Ascending aorta (tissue), 2 donors: Measurements from ENCODE around the gene TMEM108. TPM values are rescaled to one million over a fixed set of nuclear protein-coding genes. Genes with fewer than 3 reads are reported as not detected.

Experiments
- DNase-seq, 2 donors: peaks; one replicate each; pipeline ENCODE4 v3.0.0-alpha.2; 2019; ENCODE audit warnings: low spot score in 2 of 2
- H3K27ac ChIP-seq, 2 donors: fragments of 200-600 bp; sonication (generic); one replicate each; pipeline ENCODE4 v1.5.1; 2016 to 2017; ENCODE audit warnings: mild to moderate bottlenecking in 1 of 2
- H3K27me3 ChIP-seq: fragments of 200-600 bp; sonication (generic); one replicate; pipeline ENCODE4 v1.5.1; 2017
- H3K36me3 ChIP-seq, 2 donors: fragments of 200-600 bp; sonication (generic); one replicate each; pipeline ENCODE4 v1.5.1; 2016
- H3K4me1 ChIP-seq, 2 donors: fragments of 200-600 bp; sonication (generic); one replicate each; pipeline ENCODE4 v1.5.1; 2016 to 2017; ENCODE audit warnings: mild to moderate bottlenecking in 1 of 2
- H3K4me3 ChIP-seq, 2 donors: fragments of 200-600 bp; sonication (generic); one replicate each; pipeline ENCODE4 v1.5.1; 2016 to 2017; ENCODE audit warnings: mild to moderate bottlenecking in 1 of 2
- H3K9me3 ChIP-seq, 2 donors: fragments of 200-600 bp; sonication (generic); one replicate each; pipeline ENCODE4 v1.5.1; 2016
- CTCF ChIP-seq, 3 experiments: fragments of 200-600 bp in 2 of 3; fragments of 450-650 bp in 1 of 3; sonication (generic) in 2 of 3; IDR thresholded peaks; one replicate each; pipeline ENCODE4 v1.5.1; 2016 to 2019; ENCODE audit warnings: antibody characterized with exemption in 3 of 3, mild to moderate bottlenecking in 1 of 3, moderate library complexity in 1 of 3
- intact Hi-C: fragments of 100-400 bp; cut with DNase I; formaldehyde crosslinking; loops from one replicate; pipeline ENCODE4 v1.15.1; 2023
- total RNA-seq: library from RNA; depleted of rRNA; stranded (reverse); fragments of >200 nt; gene quantifications from one replicate; pipeline ENCODE4 v1.1.0, GENCODE V29; 2016

Gene TMEM108
- total RNA-seq, 1 donor from 2014 or later, result not detected

- Histone ChIP-seq H3K4me3 (no peak overlapping the region), H3K36me3 (no peaks in the 10 kb centered on the region), H3K27ac (no peak overlapping the region), H3K9me3 (no peaks in the 10 kb centered on the region), H3K27me3 (no peaks in the 10 kb centered on the region), H3K4me1 (no peaks in the 10 kb centered on the region)
- DNase-seq, result no peak
- intact Hi-C loops, result no loop called here
- TF ChIP-seq CTCF (IDR thresholded peaks at IDR 0.05), result no peak
Observed at GRCh38 chr3:133058243-133058642, 20.1 kb downstream of the TMEM108 start.

GRCh38 chr3:133058831-133059230 lies 20.6 kb downstream of the TMEM108 start:
- Histone ChIP-seq H3K36me3 (no peaks in the 10 kb centered on the region), H3K27ac (no peak overlapping the region)
- intact Hi-C loops, result no loop called here

GRCh38 chr3:133065193-133065961 lies 27.2 kb downstream of the TMEM108 start:
- Histone ChIP-seq H3K27me3 (no peaks in the 10 kb centered on the region), H3K36me3 (no peaks in the 10 kb centered on the region), H3K4me1 (no peaks in the 10 kb centered on the region), H3K9me3 (no peaks in the 10 kb centered on the region), H3K4me3 (no peak overlapping the region), H3K27ac (no peak overlapping the region)
- TF ChIP-seq CTCF (IDR thresholded peaks at IDR 0.05), result no peak
- no peak for DNase-seq
- intact Hi-C loops, result no loop called here

More at GRCh38 chr3:133058831-133059230, 20.6 kb downstream of the TMEM108 start:
- no peaks in the 10 kb centered on the region for H3K27me3 ChIP-seq
- TF ChIP-seq CTCF (IDR thresholded peaks at IDR 0.05), result no peak
- H3K4me1 ChIP-seq, result no peaks in the 10 kb centered on the region
- no peak for DNase-seq
- no peak overlapping the region for H3K4me3 ChIP-seq
- H3K9me3 ChIP-seq, result no peaks in the 10 kb centered on the region

GRCh38 chr3:133066026-133066425 lies 27.8 kb downstream of the TMEM108 start:
- intact Hi-C loops, result no loop called here
- H3K4me1 ChIP-seq, result no peaks in the 10 kb centered on the region
- no peak overlapping the region for H3K27ac ChIP-seq
- no peaks in the 10 kb centered on the region for H3K27me3 ChIP-seq
- TF ChIP-seq CTCF (IDR thresholded peaks at IDR 0.05), result no peak
- H3K36me3 ChIP-seq, result no peaks in the 10 kb centered on the region
- DNase-seq, result no peak
- no peaks in the 10 kb centered on the region for H3K9me3 ChIP-seq
- H3K4me3 ChIP-seq, result no peak overlapping the region

GRCh38 chr3:133069556-133070286 lies 31.5 kb downstream of the TMEM108 start:
- H3K9me3 ChIP-seq, result no peaks in the 10 kb centered on the region
- intact Hi-C loops, result no loop called here
- no peak overlapping the region for H3K4me3 ChIP-seq
- H3K27ac ChIP-seq, result no peak overlapping the region
- DNase-seq, result no peak
- no peak for TF ChIP-seq CTCF (IDR thresholded peaks at IDR 0.05)
- no peaks in the 10 kb centered on the region for H3K36me3 ChIP-seq
- no peaks in the 10 kb centered on the region for H3K4me1 ChIP-seq
- H3K27me3 ChIP-seq, result no peaks in the 10 kb centered on the region
